Measurements from ENCODE around the gene KIF16B. TPM values are rescaled to one million over a fixed set of nuclear protein-coding genes. Genes with fewer than 3 reads are reported as not detected.

The KIF16B gene
- polyA plus RNA-seq, 3 donors, result 21.0 to 23.7 (median 21.4) TPM

DNA sequence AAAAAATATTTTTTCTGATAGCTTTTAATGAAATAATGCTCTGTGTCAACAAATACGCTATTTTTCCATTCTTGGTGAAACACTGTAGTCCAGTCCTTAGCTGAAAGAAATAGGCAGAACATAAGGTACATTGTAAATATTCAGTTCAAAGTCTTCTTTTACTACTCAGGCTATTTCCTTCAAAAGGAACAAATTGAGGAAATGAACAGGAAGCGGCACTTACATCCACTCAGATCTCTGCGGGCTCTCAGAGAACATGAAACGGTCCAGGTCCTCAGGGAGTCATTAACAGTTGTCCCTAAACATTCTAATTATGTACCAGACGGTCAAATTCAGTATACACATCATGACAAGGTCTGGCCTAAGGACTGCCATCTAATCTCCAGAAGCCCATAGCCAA is 212.6 kb downstream of the KIF16B start:
- DNase-seq, result no peak

DNA sequence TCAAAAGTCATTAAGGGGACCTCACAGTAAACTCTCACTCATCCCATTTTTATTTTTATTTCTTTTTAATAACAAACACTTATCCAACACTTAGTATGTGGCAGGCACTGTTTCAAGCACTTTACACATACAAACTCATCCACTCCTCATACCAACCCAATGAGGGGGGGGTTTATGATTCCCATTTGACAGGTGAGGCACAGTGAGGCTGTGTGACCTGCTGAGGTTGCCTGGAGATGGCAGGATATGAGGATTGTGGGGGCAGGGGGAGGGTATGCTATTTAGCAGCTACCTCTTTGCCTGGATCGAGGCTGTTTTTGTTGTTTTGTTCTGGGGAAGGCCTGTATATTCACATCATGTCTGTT is 219.8 kb downstream of the KIF16B start:
- no peak for DNase-seq

DNA sequence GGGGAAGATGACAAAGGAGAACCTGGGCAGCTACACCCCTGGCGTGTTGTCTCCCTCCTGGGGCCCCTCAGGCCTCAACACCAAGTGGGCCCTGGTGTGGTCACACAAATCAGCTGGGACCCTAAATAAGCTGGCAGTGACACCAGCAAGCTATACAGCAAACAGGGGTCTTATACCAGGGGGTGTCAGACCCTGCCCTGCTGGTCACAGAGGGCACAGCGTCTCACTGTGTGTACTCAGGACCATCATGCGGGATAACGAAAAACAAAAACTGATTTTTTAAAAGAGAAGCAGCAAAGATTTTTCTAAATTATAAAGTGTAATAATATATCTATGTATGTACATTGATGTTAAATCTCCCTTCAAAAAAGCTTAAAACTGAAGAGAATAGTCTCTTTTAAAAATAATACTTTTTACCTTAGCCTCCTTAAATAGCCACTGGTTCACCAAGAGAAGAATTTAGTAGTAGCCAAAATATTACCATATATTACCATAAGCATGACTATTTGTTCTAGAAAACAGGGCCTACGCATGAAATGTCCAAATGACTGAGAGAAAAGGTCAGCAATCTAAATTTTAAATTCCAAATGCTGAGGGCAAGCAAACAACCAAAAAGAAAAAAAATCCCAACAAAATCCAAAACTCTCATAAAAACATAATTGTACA is 220.4 kb downstream of the KIF16B start:
- no peak for DNase-seq

DNA sequence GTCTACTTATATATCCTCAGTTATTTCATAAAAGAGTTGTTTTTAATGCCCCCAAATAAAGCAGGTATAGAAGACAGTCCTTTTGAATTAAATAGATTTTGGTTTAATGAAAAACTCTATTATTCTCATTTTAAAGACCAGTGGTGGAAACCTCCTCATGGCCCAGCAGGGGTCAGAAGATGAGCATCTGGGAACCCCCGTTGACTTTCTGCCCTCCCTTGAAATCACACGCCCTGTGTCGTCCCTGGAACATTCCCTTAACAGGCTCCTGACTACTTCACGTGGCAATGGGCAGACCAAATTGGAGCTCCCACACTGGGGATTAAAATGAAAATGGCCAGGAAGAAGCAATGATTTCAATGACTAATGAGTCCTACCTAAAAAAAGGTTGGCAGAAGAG is 220.9 kb downstream of the KIF16B start:
- DNase-seq, result no peak

DNA sequence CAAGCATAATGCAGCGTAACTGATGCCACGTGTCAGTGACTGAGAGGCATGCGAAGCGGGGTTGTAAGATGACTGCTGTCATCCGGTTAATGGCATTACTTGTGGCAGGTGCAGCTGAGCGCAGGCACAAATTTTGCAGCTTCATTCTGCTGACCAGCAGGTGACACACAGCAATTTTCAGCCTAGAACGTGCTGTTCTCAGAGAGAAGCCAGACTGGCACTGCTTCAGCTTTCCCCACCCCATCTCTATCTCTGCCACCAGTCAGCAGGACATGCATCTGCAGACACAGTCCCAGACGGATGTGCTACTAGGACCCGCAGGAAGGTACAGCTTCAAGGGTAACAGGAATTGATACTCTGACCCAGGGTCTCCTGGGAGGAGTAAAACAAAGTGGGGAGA is 221.8 kb downstream of the KIF16B start:
- DNase-seq, result no peak

DNA sequence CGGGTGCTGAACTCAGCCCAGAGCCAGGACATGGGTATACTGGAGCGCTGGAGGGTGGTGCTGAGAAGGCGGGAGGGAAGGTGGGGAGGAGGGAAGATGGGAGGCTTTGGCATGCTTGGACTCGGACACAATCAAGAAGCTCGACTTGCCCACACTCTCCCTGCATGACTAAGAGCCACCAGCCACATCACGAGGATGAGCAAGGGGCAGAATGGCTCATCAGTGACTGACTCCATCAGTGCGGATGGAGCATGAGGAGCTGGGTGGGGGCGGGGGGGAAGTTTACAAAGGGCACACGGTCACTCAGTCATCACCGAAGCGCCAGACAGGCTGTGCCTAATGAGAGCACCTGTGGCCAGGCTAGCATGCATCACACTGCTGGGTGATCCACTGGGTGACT is 222.8 kb downstream of the KIF16B start:
- DNase-seq, result no peak

DNA sequence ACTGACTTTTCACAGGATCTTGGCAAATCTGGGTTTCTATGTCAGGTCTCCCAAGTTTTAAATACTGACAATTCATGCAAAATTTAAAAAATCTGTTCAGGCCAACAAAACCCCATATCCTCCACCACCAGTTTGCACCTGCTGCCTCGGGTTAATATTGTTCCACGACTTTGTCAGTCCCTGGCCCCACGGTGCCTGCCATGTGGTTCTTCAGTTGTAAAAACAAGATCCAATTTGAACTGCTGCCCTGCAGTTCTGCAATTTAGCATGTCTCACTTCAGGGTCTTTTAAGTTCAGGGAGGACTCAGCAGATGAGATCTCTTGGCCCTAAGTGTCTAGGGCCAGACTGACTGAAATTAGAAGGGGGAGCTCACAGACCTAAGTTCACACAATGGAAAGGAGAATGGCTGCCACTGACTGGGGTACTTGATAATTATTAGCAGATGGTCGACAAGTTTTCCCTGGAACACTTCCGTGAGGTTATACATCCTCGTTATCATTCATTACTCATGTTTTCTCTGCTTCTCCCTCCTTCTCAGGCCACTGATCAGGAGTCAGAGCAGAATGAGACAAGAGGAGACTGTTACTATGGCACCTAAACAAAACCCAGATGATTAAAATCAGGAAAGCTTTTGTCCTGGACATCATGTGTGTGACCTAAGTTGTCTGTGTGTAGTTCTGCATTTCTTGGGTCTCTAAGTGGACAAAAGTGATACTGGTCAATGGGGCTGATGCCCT is 223.6 kb downstream of the KIF16B start:
- DNase-seq, result no peak

DNA sequence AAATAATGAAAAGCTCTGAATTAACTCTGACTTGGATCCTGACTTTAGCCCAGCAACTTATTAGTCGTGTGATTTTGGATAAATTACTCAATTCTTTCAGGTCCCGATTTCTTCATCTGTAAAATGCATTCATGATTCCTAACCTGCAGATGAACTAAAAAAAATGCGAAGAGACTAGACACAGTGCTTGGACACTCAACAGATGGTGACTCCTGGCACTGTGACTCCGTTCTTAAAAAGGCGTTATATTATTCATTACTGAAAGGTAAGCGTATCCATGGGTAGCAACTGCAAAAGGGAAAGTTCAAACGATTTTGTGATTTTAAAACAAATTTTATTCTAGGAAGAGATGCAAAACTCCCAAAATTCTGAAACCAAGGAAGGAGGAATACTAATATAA is 226.3 kb downstream of the KIF16B start:
- no peak for DNase-seq

DNA sequence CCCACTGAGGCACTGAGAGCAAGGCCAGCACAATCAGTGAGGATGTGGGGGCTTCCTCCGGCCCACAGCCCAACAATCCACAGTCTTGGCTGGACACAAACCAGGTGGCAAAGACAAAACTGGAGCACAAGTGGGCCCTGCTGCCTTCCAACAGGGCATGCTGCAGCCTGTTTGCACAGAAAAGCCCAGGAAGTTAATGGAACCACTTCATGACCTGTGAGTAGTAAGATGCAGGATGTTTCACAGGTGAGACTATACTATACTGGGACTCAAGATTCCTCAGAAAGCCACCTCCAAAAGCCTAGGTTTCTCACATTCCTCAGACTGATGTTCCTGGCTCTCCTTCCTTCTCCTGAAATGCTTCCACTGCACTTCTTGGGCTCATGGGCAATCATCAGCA is 235.5 kb downstream of the KIF16B start:
- DNase-seq, result no peak

DNA sequence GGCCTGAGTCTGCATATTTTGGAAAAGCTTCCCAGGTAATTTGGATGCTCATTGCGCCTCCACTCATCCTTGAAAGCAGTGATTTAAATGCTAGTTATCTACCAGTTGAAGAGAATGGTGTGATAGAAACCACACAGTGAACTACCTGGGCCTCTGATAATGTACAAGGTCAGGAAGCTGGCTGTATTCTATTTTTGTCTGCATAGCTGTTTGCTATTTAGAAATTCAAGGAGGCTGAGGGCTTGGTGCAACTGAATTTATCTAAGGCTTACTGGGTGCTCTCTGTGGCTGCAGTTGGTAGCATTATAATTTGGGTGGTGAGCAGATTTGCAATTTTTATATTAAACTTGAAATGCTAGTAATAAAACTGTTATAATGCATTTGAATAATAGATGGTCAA is 245.6 kb downstream of the KIF16B start:
- no peak for DNase-seq

DNA sequence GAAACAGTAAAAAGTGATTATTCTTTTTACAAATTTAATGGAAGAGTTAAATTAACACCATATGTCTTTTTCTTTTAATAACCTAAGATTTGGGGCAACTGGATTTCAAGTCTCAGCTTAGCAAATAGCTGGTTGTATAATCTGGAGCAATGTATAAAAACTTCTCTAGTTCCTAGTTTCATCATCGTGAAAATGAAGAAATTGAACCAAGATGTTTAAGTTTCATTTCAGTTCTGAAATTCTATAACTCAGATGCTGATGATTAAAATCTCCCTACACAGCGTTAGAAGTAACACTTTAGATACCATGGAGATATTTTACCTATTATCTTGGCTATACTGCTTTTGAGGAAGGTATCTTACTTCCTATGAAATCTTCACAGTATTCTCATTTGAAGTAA is 252.0 kb downstream of the KIF16B start:
- no peak for DNase-seq

DNA sequence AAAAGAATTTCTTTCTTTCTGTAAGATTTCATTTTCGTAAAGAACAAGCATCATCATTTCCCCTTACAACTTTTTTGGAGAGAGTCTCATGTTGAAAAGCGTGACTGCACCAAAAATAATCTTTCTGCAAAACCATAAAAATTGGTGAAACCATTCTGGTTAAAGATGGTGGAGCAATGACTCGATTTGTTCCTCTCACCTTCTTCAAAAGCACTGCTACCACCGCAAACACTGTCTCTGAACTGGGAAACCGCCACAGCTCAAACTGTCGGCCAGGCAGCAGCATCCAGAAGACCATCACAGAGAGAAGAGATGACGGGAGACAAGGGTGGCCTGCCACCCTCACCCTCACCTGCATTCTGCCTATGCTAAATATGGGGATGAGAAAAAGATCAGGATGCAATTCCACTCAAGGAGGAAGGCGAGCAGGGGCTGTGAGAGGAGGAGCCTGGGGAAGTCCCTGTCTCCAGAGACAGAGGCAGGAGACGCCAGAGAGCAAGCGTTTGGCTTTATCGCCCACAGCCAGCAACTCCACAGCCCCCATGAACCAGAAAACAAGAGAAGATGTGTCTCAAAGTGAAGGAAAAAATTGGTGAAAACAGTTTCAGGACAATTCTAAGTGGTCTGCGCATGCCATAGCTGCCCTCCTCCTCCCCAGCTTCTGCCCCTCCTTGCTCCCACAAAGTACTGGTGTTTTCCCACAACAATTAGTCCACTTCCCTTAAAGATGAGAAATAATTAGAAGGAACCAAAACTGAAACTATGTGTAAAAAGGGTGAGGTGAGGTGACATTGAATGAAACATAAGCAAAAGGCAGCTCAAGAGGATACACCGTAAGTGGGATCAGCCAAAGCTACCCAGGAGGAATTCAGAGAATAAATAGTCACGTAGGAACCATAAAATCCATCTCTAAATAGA is 255.5 kb downstream of the KIF16B start:
- no peak for DNase-seq

DNA sequence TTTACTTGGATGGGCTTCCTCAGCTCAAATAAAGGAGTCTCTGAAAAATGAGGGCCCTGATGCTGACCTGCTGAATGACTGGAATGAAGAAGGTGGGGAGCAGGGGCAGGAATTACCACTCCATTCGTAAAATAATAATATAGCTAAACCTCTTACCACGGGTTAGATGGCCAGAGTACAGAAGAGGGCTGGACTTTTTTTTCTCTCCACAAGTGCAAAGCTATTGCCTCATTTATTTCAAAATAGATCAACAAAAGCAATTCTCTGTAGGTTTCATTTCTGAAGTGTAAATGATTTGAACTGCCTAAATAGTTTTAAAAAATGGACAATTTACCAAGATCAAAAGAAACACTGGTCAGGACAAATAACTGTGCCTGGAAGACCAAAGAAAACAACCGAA is 256.7 kb downstream of the KIF16B start:
- DNase-seq, result no peak

DNA sequence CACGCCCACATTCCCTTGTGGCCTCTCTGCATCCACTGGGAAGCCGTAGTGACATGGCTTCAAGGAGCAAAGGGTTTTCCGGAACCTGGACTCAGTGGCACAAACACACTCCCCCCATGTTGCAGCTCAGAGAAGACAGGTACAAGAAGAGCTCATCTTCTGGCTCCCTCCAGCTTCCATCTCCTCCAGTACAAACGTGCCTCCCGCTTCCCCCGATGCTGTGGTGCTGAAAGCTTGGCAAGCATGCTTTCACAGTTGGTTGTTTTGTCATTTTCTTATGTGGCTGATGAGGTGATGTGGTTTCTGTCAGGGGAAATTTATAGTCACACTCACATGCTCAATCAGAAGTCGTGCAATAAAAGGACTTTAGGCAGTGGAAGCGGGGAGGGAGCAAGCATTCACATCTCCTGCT is 258.5 kb downstream of the KIF16B start:
- no peak for DNase-seq

DNA sequence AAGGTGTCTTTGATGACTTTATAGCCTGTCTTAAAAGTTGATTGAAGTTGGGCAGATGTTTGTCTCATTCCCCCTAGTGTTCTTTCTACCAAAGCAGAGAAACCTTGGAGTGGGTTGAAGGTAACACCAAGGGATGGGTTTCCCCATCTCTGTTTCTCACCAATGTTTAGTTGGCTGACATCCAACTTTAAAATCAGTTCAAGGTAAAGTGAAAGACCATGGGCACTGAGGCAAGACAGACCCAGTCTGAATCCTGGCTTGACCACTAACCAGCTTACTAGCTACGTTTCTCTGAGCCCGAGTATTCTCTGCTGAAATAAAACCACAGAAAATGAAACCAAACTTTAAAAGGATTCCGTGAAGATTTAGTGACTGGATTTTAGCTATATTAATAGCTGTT is 258.9 kb downstream of the KIF16B start:
- DNase-seq, result no peak

DNA sequence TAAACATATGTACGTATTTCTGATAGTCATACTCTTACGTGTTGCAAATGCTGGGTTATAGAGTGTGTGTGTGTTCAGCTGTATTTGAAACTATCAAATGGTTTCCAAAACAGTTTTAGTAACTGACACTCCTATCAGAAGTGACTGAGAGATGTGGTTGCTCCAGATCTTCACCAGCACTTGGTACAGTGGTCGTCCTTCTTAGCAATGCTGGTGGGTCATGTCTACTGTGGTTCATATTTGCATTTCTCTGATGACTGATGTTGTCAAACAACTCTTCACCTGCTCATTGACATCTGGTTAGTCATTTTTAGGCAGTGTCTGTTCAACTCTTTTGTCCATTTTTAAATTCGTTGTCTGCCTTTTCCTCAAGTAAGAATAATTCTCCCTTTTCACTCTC is 259.3 kb downstream of the KIF16B start:
- no peak for DNase-seq

DNA sequence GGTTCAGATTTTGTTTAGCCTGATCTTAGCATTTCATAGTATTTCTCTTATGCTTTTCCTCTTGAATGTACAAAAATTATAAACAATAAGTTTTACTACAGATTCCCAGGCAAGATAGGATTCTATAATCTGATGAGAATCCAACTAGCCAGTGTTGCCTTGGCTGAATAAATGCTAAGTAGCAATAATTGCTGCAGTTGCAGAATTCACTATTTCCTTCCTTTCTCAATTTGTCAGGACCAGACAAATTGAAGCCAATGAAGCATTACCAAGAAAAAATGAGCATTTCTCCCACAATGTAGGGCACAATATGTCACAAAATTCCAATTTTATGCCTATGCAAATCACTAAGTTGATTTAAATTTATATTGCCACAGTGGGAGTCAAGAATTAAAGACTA is 260.2 kb downstream of the KIF16B start:
- DNase-seq, result no peak

DNA sequence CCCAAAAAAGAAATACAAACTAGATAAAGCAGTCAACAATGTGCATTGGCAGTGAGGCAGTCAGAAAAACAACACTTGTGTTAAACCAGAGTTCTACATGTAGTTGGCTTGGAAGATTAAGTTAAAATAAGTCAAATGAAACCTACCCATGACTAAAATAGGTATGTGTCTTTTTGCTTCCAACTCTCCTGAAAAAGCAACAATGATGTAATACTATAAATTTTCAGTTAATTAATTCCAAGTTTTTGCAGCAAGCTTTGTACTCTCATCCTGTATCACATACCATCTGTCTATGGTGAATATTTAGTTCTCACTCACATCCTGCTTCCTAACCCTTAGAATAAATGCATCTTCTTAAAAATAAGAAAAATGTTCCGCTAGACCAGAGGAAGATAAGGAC is 261.5 kb downstream of the KIF16B start:
- no peak for DNase-seq

DNA sequence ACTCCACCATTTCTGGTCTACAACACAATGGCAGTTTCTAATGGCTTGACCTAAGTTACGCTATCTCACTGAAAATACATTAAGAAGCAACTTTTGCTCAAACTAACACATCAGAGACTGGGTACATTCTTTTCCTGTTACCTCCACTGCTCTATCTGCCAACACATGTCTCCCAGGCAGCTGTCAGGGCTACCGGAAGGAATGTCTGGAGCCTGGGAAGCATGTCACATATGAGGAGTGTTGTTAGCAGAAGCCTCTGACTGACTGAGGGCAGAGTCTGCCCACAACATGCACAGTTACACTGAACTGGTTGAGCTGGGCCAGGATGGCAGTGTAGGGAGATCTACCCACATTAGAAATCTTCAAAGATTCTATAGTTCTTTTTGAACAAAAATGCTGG is 264.5 kb downstream of the KIF16B start:
- no peak for DNase-seq

DNA sequence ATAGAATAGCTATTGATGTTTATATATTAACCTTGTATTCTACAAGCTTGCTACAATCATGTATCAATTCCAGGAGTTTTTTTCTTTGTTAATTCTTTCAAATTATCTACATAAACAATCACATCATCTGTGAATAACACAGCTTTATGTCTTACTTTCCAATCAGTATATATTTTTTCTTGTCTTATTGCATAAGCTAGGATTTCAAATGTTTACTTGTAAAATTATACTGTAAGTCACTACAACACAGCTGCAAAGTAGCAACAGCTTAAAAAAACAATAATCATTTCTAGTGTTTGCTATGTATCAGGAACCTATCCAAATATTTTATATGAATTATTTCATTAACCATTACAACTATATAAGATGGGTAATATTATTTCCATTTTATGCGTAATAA is 270.4 kb downstream of the KIF16B start:
- no peak for DNase-seq

DNA sequence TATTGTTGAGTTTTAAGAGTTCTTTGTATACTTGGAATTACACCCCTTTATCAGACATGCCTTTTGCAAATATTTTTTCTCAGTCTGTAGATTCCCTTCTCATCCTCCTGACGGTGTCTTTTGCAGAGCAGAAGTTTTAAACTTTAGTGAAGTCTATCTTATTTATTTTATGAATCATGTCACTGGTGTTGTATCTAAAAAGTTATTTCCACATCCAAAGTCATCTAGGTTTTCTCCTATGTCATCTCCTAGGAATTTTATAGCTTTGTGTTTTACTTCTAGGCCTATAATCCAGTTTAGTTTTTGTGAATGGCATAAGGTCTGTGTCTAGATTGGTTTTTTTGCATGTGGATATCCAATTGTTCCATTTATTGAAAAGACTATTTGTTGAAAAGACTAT is 271.3 kb downstream of the KIF16B start:
- no peak for DNase-seq

DNA sequence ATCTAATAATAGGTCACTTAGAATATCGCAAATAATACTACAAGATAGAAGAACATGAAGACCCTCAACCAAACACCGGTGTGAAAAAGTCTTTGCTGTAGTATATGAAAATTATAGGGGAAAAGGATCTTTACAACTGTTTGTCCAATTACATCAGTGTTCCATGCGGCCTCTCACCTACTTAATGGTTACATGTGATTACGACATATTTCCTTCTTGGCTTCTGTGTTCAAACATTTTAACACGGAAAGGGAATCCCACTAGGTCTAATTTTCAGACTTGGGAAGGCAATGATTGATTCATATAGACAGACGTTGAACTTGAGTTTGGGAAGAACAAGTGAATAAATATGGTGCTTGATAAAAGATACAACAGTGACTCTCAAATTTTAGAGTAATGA is 273.4 kb downstream of the KIF16B start:
- DNase-seq, result no peak

DNA sequence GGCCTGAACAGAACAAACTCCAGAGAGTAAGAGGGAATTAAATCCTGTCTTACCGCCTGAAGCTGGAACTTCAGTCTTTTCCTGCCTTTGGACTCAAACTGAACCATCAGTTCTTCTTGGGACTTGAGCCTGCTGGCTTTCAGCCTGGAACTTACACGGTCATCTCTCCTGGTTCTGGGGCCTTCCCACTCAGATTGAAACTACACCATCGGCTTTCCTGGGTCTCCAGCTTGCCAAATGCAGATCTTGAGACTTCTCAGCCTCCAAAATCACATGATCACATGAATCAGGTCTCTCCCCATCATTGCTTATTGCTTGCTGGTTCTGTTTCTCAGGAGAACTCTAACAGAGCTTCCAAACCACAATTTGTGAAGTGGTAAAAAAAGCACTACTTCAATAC is 276.3 kb downstream of the KIF16B start:
- no peak for DNase-seq

Measured in renal pelvis (tissue), 4 donors.